GM12865 (cell line): ENCODE results near the gene COPG1.

Experiments used
- DNase-seq: peaks from one replicate; pipeline ENCODE4 v3.0.0; 2010; ENCODE audit warnings: low read depth
- H3K4me3 ChIP-seq: 2 replicates; pipeline ENCODE4 v1.5.1; 2011; ENCODE audit warnings: mild to moderate bottlenecking, low read depth, low read length, control low read depth
- TF ChIP-seq, protein P1 (sequence below): IDR thresholded peaks from 2 replicates; pipeline ENCODE4 v1.5.1; 2011; ENCODE audit warnings: low read length, control low read depth, low read depth, inconsistent platforms; ENCODE audit not compliant: insufficient read depth; ENCODE audit errors: missing control alignments

Gene COPG1

DNA sequence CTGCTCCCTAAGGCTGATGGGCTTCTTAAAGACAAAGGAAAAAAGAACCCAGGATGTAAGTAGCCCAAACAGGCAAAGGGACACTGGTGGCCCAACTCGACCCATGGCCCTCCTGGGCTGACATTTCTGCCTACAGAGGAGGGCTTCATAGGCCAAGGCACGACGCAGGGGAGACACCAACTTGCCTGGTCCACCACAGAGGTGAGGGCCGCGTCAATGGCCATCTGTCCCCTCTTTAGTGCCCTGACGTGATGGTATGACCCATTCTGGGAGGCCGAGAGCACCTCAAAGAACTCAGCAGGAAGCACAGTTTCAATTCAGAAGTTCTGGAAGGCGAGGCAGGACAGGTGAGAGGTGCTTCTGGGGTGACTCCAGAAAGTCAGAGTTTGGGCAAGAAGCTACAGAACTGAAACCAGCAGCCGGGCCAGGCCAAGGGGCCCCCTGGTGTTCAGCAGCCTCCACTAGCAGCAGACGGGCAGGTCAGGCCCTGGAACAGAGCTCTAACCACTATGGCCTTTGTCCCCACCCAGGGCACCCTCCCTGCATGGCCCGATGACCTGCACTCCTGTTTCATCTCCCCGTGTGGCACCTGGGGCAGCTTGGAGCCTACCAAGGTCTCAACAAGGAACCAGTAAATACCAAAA is 74.4 kb downstream of the COPG1 start:
- peak; percentile 73 for DNase-seq
- H3K4me3 ChIP-seq = no peak overlapping the region

DNA sequence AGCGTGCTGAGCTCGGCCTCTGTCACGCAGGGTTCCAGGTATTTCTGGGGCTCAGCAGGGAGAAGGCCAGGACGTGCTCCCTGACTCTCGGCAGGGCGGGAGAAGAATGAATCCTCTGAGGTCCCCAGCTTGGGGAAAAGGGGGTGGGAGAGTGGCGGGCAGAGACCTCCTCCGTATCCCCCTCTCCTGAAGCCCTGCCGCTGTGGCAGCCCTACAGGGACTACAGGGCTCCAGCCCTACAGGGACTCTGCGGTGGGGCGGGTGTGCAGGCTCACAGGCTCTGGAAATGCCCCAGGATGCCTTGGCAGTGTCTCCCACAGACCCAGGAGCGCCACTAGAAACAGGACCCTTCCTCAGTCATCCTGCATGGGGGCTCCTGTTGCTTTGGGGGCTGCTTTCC is 75.4 kb downstream of the COPG1 start:
- no peak overlapping the region for H3K4me3 ChIP-seq
- TF ChIP-seq, protein P1, sequence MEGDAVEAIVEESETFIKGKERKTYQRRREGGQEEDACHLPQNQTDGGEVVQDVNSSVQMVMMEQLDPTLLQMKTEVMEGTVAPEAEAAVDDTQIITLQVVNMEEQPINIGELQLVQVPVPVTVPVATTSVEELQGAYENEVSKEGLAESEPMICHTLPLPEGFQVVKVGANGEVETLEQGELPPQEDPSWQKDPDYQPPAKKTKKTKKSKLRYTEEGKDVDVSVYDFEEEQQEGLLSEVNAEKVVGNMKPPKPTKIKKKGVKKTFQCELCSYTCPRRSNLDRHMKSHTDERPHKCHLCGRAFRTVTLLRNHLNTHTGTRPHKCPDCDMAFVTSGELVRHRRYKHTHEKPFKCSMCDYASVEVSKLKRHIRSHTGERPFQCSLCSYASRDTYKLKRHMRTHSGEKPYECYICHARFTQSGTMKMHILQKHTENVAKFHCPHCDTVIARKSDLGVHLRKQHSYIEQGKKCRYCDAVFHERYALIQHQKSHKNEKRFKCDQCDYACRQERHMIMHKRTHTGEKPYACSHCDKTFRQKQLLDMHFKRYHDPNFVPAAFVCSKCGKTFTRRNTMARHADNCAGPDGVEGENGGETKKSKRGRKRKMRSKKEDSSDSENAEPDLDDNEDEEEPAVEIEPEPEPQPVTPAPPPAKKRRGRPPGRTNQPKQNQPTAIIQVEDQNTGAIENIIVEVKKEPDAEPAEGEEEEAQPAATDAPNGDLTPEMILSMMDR = no peak
- DNase-seq = no peak

More for the DNA sequence above, 74.4 kb downstream of the COPG1 start:
- TF ChIP-seq, protein P1 = peak; percentile 57

DNA sequence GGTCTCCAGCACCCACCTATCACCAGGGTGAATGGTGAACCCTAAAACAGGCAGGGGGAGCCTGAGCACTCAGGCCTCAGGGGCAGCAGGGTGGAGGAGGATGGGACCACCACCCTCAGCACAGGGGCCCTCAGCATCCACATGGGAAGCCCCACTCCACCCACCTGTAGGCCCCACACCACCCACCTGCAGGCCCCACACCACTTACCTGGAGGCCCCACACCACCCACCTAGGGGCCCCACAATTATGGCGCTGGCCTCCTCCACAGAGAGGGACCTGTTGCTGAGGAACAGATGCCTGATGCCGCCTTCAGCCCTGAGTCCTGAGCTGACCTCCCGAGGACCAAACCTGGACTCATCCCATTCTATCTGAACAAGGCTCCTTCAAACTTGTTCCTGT is 76.0 kb downstream of the COPG1 start:
- DNase-seq = no peak
- TF ChIP-seq, protein P1 = no peak
- H3K4me3 ChIP-seq = no peak overlapping the region

DNA sequence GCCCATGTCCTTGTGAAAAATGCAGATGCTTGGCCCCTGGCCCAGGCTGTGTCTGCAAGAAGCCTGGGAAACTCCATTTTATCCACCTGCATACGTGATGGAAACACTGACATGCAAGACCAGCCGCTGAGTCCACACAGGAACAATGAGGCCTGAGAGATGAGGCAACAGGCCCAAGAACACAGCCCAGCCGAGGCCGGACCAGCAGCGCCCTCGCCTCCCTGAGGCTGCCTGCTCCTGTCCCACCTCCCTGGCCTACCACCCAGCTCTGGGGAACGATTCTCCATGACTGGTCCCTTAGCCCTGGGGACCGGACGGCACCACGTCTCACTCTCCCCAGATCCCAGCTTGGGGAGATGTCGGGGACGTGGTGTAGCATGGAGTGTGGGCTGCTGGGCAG is 76.7 kb downstream of the COPG1 start:
- no peak for DNase-seq
- no peak overlapping the region for H3K4me3 ChIP-seq
- TF ChIP-seq, protein P1 = no peak

DNA sequence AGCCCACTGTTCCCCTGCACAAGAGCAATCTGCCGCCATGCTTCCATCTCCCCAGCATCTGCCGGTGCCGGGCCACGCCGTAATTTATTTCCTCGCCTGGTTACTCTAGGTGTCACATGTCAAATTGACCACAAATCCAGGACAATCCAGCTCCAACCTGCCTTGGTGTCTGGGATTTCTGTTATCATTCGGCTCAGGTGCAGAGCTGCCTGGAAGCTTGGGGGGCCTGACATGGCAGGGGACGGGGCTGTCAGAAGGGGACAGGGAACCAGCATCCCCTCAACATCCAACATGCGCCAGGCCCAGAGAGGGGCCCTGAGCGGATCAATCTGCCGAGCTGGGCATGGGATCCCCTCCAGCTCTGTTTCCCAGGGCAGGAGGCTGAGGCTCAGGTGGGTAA is 77.2 kb downstream of the COPG1 start:
- no peak for DNase-seq
- TF ChIP-seq, protein P1 = no peak
- no peak overlapping the region for H3K4me3 ChIP-seq
